ENCODE results near the gene NR2E3.

DNA sequence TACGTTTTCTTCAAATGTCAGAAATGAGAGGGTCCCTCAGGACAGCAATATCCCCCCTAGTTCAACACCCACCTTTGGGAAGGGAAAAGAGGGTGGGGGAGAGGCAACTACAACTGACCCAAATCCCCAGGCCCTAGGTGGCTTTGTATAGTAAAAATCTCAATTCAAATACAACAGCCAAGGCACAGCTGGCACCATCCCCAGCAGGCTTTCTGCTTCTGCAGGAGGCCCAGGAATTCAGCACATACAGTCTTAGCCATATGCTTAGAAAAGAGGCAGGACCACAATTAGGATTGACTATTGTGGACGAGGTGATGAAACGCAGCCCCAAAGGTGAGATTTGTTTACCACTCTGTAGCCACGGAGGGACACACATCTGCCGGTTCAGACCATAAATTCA lies 15.8 kb downstream of the NR2E3 start:
- TF ChIP-seq CTCF (IDR thresholded peaks at IDR 0.05) (no peak), POLR2A (IDR thresholded peaks at IDR 0.05) (no peak)

All from lower leg skin (tissue), 3 donors.